OCI-LY1 (cell line): ENCODE results near the gene ST6GALNAC6.

Source experiments
- H2AFZ ChIP-seq: fragments of 200-600 bp; sonication (generic), shearing (Covaris generic); 2 replicates; pipeline ENCODE4 v1.6.0; 2014; ENCODE audit warnings: antibody characterized with exemption, mild to moderate bottlenecking, low read length
- H3F3A ChIP-seq: fragments of 200-600 bp; sonication (generic), shearing (Covaris generic); 2 replicates; pipeline ENCODE4 v1.6.0; 2014; ENCODE audit warnings: mild to moderate bottlenecking, antibody characterized with exemption, low read length, moderate library complexity; ENCODE audit not compliant: insufficient read depth
- H3K27ac ChIP-seq: fragments of 200-600 bp; sonication (generic); 2 replicates; pipeline ENCODE4 v1.5.1; 2014; ENCODE audit warnings: low read length, mixed run types, mild to moderate bottlenecking, low read depth; ENCODE audit not compliant: poor library complexity, severe bottlenecking
- H3K27me3 ChIP-seq: fragments of 200-600 bp; sonication (generic); 2 replicates; pipeline ENCODE4 v1.6.0; 2014; ENCODE audit warnings: antibody characterized with exemption, mild to moderate bottlenecking, low read length, moderate library complexity; ENCODE audit not compliant: insufficient read depth
- H3K36me3 ChIP-seq: fragments of 200-600 bp; sonication (generic); 2 replicates; pipeline ENCODE4 v1.6.1; 2014; ENCODE audit warnings: mild to moderate bottlenecking, antibody characterized with exemption, low read length, moderate library complexity, mixed read lengths; ENCODE audit not compliant: insufficient read depth
- H3K4me1 ChIP-seq: fragments of 200-600 bp; sonication (generic); 2 replicates; pipeline ENCODE4 v1.5.1; 2014; ENCODE audit warnings: mild to moderate bottlenecking, low read length, moderate library complexity; ENCODE audit not compliant: insufficient read depth, severe bottlenecking
- H3K4me2 ChIP-seq: fragments of 200-600 bp; sonication (generic), shearing (Covaris generic); 2 replicates; pipeline ENCODE4 v1.6.1; 2014; ENCODE audit warnings: low read length
- H3K4me3 ChIP-seq: fragments of 200-600 bp; sonication (generic); 2 replicates; pipeline ENCODE4 v1.5.1; 2014; ENCODE audit warnings: low read length, low read depth, mild to moderate bottlenecking, mixed read lengths; ENCODE audit not compliant: poor library complexity, severe bottlenecking
- H3K79me2 ChIP-seq: fragments of 200-600 bp; shearing (Covaris generic); 2 replicates; pipeline ENCODE4 v1.6.1; 2016; ENCODE audit warnings: mixed run types, low read length, mixed read lengths; ENCODE audit not compliant: insufficient read depth
- H3K9ac ChIP-seq: fragments of 200-600 bp; sonication (generic), shearing (Covaris generic); 2 replicates; pipeline ENCODE4 v1.6.1; 2014; ENCODE audit warnings: mild to moderate bottlenecking, low read length, mixed read lengths
- H3K9me2 ChIP-seq: fragments of 200-600 bp; sonication (generic), shearing (Covaris generic); 2 replicates; pipeline ENCODE4 v1.6.1; 2014; ENCODE audit warnings: low read depth, mild to moderate bottlenecking, low read length, mixed read lengths
- H3K9me3 ChIP-seq: fragments of 200-600 bp; shearing (Covaris generic); 2 replicates; pipeline ENCODE4 v1.6.1; 2014; ENCODE audit warnings: low read length, mixed read lengths
- H4K20me1 ChIP-seq: fragments of 200-600 bp; sonication (generic), shearing (Covaris generic); 2 replicates; pipeline ENCODE4 v1.6.0; 2016; ENCODE audit warnings: mild to moderate bottlenecking, low read length; ENCODE audit not compliant: insufficient read depth
- EZH2 ChIP-seq: fragments of 200-600 bp; sonication (generic), shearing (Covaris generic); IDR thresholded peaks from 2 replicates; pipeline ENCODE4 v1.8.0; 2017; ENCODE audit warnings: borderline replicate concordance, mixed run types, mild to moderate bottlenecking, antibody characterized with exemption, low read length, moderate library complexity, mixed read lengths
- TF ChIP-seq, protein P1 (sequence below): fragments of 200-600 bp; sonication (generic), shearing (Covaris generic); IDR thresholded peaks from 2 replicates; pipeline ENCODE4 v1.5.1; 2017; ENCODE audit warnings: mild to moderate bottlenecking, antibody characterized with exemption, low read length, moderate library complexity, mixed read lengths

ST6GALNAC6 gene

DNA sequence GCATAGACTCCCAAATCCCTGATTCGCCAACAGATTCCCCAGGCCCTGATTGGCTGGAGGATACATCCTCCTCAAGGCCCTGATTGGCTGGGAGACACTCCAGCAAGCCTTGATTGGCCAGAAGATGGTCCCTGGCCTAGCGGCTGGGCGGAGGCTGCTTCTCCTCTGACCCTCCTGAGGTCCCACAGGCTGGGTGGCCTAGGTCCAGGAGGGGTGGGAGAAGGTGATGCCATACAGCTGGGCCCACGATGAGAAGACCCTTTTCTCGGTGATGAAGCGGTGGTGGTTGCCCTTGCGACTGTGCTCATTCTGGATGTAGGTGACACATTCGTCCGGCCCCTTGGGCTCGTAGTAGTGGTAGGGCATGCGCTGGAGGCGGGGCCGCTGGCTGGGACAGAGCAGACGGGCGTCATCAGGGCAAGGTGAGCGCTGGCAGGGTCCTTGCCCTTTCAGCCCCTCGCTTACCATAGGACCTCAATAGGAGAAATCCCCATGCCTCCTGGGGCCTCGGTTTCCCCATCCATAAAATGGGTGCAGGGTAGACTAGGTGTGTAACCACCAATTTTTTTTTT, 12.9 kb downstream of the ST6GALNAC6 start:
- H3K9ac ChIP-seq: no peak overlapping the region
- no peak overlapping the region for H2AFZ ChIP-seq
- H3K9me3 ChIP-seq: no peaks in the 10 kb centered on the region
- no peak overlapping the region for H3K4me2 ChIP-seq
- no peaks in the 10 kb centered on the region for H3F3A ChIP-seq
- H3K79me2 ChIP-seq: no peaks in the 10 kb centered on the region
- no peaks in the 10 kb centered on the region for H3K9me2 ChIP-seq
- TF ChIP-seq EZH2: no peak
- TF ChIP-seq, protein P1, sequence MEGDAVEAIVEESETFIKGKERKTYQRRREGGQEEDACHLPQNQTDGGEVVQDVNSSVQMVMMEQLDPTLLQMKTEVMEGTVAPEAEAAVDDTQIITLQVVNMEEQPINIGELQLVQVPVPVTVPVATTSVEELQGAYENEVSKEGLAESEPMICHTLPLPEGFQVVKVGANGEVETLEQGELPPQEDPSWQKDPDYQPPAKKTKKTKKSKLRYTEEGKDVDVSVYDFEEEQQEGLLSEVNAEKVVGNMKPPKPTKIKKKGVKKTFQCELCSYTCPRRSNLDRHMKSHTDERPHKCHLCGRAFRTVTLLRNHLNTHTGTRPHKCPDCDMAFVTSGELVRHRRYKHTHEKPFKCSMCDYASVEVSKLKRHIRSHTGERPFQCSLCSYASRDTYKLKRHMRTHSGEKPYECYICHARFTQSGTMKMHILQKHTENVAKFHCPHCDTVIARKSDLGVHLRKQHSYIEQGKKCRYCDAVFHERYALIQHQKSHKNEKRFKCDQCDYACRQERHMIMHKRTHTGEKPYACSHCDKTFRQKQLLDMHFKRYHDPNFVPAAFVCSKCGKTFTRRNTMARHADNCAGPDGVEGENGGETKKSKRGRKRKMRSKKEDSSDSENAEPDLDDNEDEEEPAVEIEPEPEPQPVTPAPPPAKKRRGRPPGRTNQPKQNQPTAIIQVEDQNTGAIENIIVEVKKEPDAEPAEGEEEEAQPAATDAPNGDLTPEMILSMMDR: no peak
- no peak overlapping the region for H3K4me3 ChIP-seq
- H3K27me3 ChIP-seq: no peaks in the 10 kb centered on the region
- no peaks in the 10 kb centered on the region for H4K20me1 ChIP-seq
- H3K36me3 ChIP-seq: peaks cover 42% of the 10 kb centered on the region
- H3K27ac ChIP-seq: no peak overlapping the region
- H3K4me1 ChIP-seq: peaks cover 28% of the 10 kb centered on the region

- H3K36me3 ChIP-seq: peaks cover 35% of the 10 kb centered on the region
- H3K9me3 ChIP-seq: no peaks in the 10 kb centered on the region
- peak overlapping the region; percentile 68 for H3K27ac ChIP-seq
- H3K4me3 ChIP-seq: no peak overlapping the region
- TF ChIP-seq, protein P1: no peak
- TF ChIP-seq EZH2: no peak
- H3K4me1 ChIP-seq: peaks cover 28% of the 10 kb centered on the region
- no peak overlapping the region for H2AFZ ChIP-seq
- H4K20me1 ChIP-seq: no peaks in the 10 kb centered on the region
- H3K4me2 ChIP-seq: peak overlapping the region; percentile 1; the same call in 1 of the 2 replicates
- no peaks in the 10 kb centered on the region for H3K27me3 ChIP-seq
- no peak overlapping the region; the same call in 1 of the 2 replicates for H3K9ac ChIP-seq
- no peaks in the 10 kb centered on the region for H3K79me2 ChIP-seq
- no peaks in the 10 kb centered on the region for H3F3A ChIP-seq
- H3K9me2 ChIP-seq: no peaks in the 10 kb centered on the region
Observed at GRCh38 chr9:127885508-127886281, 13.7 kb downstream of the ST6GALNAC6 start.

GRCh38 chr9:127884976-127885490, 14.4 kb downstream of the ST6GALNAC6 start:
- peak overlapping the region; percentile 1; the same call in 1 of the 2 replicates for H3K4me2 ChIP-seq
- H3K27ac ChIP-seq: peak overlapping the region; percentile 68
- H3K4me1 ChIP-seq: peaks cover 33% of the 10 kb centered on the region
- no peaks in the 10 kb centered on the region for H3K27me3 ChIP-seq
- H3K9me2 ChIP-seq: no peaks in the 10 kb centered on the region
- no peaks in the 10 kb centered on the region for H3F3A ChIP-seq
- no peak overlapping the region for H2AFZ ChIP-seq
- peak overlapping the region; percentile 19; the same call in 1 of the 2 replicates for H3K9ac ChIP-seq
- H3K36me3 ChIP-seq: peaks cover 29% of the 10 kb centered on the region
- no peaks in the 10 kb centered on the region for H3K79me2 ChIP-seq
- H3K9me3 ChIP-seq: no peaks in the 10 kb centered on the region
- TF ChIP-seq, protein P1: no peak
- TF ChIP-seq EZH2: no peak
- H3K4me3 ChIP-seq: no peak overlapping the region
- H4K20me1 ChIP-seq: no peaks in the 10 kb centered on the region
